ENCODE results near the gene HNF4A. TPM values are rescaled to one million over a fixed set of nuclear protein-coding genes. Genes with fewer than 3 reads are reported as not detected.
A peak's percentile ranks its signal among the peaks of the same experiment; 100 is the strongest.
"Not testable (repeated sequence)": the region's sequence is repeated elsewhere in the genome, so short reads cannot be mapped to it uniquely, and the experiment has no call there.

Gene HNF4A
- total RNA-seq = not detected
- long read RNA-seq = 0 reads

- intact Hi-C loops (cut with DNase I) = no loop called here
- ATAC-seq (no peak), DNase-seq (ENCODE audit: missing footprints) (no peak)
Measured at GRCh38 chr20:44355498-44356352, at the start of gene HNF4A. HNF4A (plus strand) TSS chr20:44355699; CDS start chr20:44355805, 106 bp downstream.

DNA sequence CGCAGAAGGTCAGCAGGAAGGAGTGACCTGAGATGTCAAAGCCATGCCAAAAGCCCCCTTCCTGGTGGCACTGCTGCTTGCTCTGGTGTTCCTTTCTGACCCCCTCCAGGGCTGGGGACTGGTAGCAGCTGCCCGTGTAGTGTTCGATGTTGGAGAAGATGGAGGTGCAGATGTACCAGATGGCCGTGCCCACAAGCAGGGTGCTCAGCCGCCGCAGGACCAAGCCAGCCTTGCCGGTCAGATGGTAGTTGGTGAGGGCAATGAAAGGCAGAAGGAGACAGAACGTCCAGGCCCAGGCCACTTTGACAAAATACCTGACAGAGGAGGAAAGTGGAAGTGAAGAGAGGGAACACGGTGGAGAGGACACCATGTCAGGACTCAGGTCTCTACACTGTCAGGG, 48.6 kb upstream of the HNF4A start:
- ATAC-seq (no peak), DNase-seq (ENCODE audit: missing footprints) (no peak)
- intact Hi-C loops (cut with DNase I) = loop anchor here (10.0 kb wide), 1 partner anchor 192 kb away; no protein-coding TSS in a partner anchor

DNA sequence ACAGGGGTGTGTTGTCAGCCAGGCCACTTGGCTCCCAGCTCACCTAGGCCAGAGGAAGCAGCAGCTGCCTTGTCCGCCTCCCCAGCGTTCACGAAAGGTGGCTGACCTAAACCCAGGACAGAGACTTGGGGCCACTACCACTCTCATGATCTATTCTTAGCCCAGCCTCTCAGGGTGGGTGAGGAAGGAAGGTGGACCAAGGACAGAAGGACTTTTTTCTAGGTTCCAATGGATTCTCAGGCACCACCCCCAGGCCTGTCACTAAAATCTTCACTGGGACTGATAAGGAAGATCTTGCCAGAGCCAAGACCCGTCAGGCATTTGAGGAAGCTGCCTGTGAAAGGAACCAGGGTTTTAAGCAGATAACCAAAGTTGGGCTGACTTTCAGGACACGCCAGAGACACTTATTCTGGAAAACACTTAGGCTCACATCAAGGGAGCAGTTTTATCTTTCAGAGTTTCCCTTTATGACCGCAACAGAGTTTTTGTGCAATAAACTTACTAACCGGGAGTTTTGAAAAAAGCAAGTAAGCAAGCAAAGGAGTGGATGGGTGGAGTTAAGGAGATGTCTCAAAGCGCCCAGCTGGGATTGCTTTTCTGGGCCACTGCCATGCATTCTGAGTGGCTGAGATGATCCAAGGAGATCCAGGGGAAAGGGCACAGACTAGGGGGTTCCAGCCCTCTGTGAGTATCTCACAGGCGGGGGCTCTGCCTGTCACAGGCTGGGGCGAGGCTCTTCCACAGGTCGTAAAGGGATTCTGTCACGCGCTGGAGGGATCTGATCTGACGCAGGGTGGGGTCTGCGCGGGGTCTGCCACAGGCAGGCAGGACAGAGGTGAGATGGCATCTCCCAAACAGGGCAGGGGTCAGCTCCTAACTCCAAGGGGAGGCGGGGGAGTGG, 45.5 kb upstream of the HNF4A start:
- intact Hi-C loops (cut with DNase I) = loop anchor here (5.0 to 10.0 kb wide), 3 partner anchors 77 to 195 kb away; no protein-coding TSS in a partner anchor
- ATAC-seq = peak; percentile 67
- no peak for DNase-seq (ENCODE audit: missing footprints)

- ATAC-seq = peak; percentile 86
- intact Hi-C loops (cut with DNase I) = loop anchor here (1.0 to 10.0 kb wide), 3 partner anchors 76 to 154 kb away; no protein-coding TSS in a partner anchor
Measured at GRCh38 chr20:44310664-44311639, 44.5 kb upstream of the HNF4A start, which contains the start of gene FITM2. FITM2 (minus strand) TSS chr20:44311202; CDS start chr20:44311148, 54 bp downstream.

GRCh38 chr20:44314870-44315269, 40.6 kb upstream of the HNF4A start:
- intact Hi-C loops (cut with DNase I) = loop anchor here (5.0 to 10.0 kb wide), 2 partner anchors 72 to 150 kb away; no protein-coding TSS in a partner anchor
- ATAC-seq (no peak), DNase-seq (ENCODE audit: missing footprints) (no peak)

More at GRCh38 chr20:44310664-44311639, 44.5 kb upstream of the HNF4A start, which contains the start of gene FITM2:
- peak; percentile 100 for DNase-seq (ENCODE audit: missing footprints)

DNA sequence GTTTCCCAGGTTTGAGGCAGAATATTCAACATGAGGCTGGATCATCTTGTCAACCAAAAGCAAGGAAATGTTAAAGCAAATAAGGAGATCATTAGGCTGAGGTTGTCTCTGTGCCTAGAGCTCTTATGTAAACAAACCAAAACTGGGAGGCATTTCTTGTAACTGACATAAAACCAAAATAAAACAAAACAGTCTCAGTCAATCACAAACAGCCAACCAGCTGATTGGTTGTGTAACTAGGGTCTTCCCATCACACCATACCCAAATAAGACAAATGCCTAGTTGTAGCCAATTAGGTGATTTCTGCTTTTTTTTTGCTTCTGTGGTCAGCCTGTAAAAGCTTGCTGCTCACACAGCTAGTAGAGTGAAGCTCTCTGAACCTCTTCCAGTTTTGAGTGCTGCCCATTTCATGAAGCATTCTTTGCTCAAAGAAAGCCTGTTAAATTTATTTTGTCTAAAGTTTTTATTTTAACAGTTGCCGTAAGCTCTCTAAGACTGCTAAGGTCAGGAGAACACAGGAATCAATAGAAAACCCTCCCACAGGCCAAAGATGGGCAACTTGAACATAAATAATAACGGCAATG, 35.6 kb upstream of the HNF4A start:
- intact Hi-C loops (cut with DNase I) = loop anchor here (10.0 kb wide), 1 partner anchor 145 kb away; no protein-coding TSS in a partner anchor
- no peak for DNase-seq (ENCODE audit: missing footprints)
- ATAC-seq = no peak

DNA sequence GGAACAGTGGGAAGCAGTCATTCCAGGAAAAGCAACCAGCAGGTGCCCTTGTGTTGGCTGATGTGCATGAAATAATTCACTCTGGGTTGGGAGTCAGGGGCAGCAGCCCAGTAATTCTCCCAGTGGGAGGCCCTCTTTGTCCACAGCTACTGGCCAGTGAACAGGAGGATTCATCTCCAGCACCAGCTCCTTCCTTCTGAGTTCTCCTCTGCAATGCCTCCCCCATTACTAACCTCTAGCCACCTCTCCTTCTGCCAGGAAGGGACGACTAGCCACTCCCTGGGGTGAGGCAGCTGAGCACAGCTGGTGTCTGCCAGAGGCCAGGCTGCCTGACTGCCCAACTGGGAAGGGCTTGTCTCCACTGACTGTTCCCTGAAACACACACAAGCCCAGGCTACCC, 31.2 kb upstream of the HNF4A start:
- ATAC-seq (no peak), DNase-seq (ENCODE audit: missing footprints) (no peak)
- intact Hi-C loops (cut with DNase I) = no loop called here

- DNase-seq (ENCODE audit: missing footprints) (no peak), ATAC-seq (peak; percentile 28)
- intact Hi-C loops (cut with DNase I) = no loop called here
Measured at GRCh38 chr20:44326391-44327159, 28.9 kb upstream of the HNF4A start.

DNA sequence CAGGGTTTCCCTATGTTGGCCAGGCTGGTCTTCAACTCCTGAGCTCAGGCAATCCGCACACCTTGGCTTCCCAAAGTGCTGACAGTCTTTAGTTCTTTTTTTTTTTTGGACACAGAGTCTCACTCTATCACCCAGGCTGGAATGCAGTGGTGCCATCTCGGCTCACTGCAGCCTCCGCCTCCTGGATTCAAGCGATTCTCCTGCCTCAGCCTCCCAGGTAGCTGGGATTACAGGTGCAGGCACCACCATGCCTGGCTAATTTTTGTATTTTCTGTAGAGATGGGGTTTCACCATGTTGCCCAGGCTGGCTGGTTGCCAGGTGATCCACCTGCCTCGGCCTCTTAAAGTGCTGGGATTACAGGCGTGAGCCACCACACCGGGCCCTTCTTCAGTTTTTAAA, 27.8 kb upstream of the HNF4A start:
- DNase-seq (ENCODE audit: missing footprints); intact Hi-C loops (cut with DNase I); ATAC-seq: not testable (repeated sequence)

- intact Hi-C loops (cut with DNase I) = no loop called here
- ATAC-seq (no peak), DNase-seq (ENCODE audit: missing footprints) (no peak)
Measured at GRCh38 chr20:44328428-44328827, 27.1 kb upstream of the HNF4A start.

- intact Hi-C loops (cut with DNase I) = no loop called here
Measured at GRCh38 chr20:44331201-44331600, 24.3 kb upstream of the HNF4A start.

DNA sequence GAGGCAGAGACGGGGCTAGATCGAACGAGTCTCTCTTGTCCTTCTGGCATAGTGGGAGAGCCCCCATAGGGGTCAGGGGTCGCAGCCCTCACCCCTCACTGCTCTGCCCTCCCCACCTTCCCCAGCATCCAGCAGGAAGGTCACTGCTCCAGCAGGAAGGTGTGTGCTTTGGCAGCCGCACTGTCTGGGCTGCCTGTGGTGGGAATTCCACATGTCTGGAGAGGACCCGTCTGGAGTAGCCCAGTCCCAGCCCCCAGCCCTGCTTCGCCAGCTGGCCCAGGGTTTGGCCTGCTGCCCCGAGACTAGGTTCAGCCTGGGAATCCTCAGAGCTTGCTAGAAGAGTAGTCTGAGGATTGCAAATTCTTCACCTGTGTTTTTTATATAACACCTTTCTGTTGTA, 21.2 kb upstream of the HNF4A start:
- DNase-seq (ENCODE audit: missing footprints) (no peak), ATAC-seq (no peak)
- intact Hi-C loops (cut with DNase I) = no loop called here

More at GRCh38 chr20:44331201-44331600, 24.3 kb upstream of the HNF4A start:
- no peak for DNase-seq (ENCODE audit: missing footprints)
- no peak for ATAC-seq

GRCh38 chr20:44334709-44335108, 20.8 kb upstream of the HNF4A start:
- ATAC-seq (no peak), DNase-seq (ENCODE audit: missing footprints) (no peak)
- intact Hi-C loops (cut with DNase I) = no loop called here

DNA sequence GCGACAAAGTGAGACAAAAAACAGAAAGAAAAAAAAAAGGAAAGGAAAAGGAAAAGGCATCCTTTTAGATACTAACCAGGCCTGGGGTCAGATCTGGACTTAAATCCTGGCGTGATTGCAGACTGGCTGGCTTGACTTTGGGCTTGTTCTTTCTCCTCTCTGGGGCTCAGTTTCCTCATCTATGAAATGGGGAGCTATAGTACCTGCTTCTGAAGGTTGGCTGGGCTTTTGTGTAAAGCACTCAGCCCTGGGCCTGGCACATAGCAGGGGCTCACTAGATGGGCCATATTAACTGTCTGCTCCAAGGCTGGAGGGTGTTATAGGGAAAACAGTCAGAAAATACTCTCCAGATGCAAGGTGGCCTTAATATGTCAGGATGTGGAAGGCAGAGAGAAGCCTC, 19.8 kb upstream of the HNF4A start:
- intact Hi-C loops (cut with DNase I) = no loop called here
- ATAC-seq (no peak), DNase-seq (ENCODE audit: missing footprints) (no peak)

DNA sequence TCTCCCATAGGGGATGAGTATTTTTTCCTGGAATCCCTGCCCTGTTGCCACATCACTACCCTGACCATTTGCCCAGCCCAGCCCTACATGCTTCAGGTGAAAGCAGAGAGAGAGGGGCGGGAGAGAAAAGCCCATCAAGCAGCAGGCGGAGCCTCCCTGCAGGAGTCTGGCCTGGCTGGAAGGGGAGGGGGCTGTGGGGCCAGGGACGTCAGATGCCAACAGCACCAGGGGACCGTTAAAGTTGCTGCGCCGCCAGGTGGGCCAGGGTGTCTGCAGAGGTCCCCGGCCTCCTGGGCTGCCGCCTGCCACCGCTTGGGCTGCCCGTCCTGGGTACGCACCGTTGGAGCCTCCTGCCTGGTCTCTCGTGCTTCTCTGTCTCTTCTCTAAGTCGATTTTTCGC, 19.4 kb upstream of the HNF4A start:
- no peak for ATAC-seq
- intact Hi-C loops (cut with DNase I) = no loop called here
- no peak for DNase-seq (ENCODE audit: missing footprints)

DNA sequence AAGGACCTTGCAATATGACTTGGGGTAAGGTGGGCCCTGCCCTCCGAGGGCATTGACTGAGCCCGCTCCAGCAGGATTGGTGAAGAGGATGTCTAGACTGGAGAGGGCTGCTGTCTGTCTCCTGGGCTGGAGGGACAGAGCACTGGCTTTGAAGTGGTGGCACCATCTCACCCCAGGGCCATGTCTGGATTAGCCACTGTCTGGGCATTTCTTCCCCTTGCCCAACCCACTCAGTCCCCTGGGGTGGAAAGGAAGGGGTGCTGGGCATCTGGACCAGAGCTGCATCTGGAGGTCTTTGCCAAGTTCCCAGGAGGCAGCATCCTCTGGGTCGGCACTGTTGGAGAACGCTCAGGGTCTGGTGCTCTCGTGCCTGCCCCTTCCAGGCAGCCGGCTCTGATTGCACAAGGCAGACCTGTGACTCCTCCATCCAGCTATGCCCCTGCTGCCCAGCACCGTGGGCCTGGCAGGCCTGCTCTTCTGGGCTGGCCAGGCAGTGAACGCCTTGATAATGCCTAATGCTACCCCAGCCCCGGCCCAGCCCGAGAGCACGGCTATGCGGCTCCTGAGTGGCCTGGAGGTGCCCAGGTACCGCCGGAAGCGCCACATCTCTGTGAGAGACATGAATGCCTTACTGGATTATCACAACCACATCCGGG, 18.6 kb upstream of the HNF4A start, which contains the start of gene R3HDML:
TSS of gene R3HDML (plus strand) at position 319 of the 656 bp plus-strand sequence. CDS start at position 434, 115 bp downstream.
- ATAC-seq (no peak), DNase-seq (ENCODE audit: missing footprints) (no peak)
- intact Hi-C loops (cut with DNase I) = no loop called here

Data from Right ventricle myocardium inferior (tissue), 1 donor.